H9 (cell line): ENCODE data around the gene CACNA1I. TPM values are rescaled to one million over a fixed set of nuclear protein-coding genes. Genes with fewer than 3 reads are reported as not detected.

Source experiments
- DNase-seq: peaks from one replicate; pipeline ENCODE4 v3.0.0-alpha.2; 2017
- H2AFZ ChIP-seq: one replicate; pipeline ENCODE4 v1.6.1; 2013; ENCODE audit warnings: mild to moderate bottlenecking, low read length, control low read depth, moderate library complexity
- H2AK5ac ChIP-seq: 2 replicates; pipeline ENCODE4 v1.6.1; 2013; ENCODE audit warnings: low read length, control low read depth, mixed read lengths; ENCODE audit not compliant: insufficient read length
- H2BK120ac ChIP-seq: one replicate; pipeline ENCODE4 v1.6.1; 2013; ENCODE audit warnings: low read depth, mild to moderate bottlenecking, low read length, control low read depth, inconsistent platforms; ENCODE audit not compliant: poor library complexity, severe bottlenecking
- H2BK12ac ChIP-seq: 2 replicates; pipeline ENCODE4 v1.6.1; 2013; ENCODE audit warnings: low read length, control low read depth, mixed read lengths, low read depth; ENCODE audit not compliant: insufficient read length
- H2BK15ac ChIP-seq: 2 replicates; pipeline ENCODE4 v1.6.1; 2013; ENCODE audit warnings: low read depth, low read length, control low read depth
- H2BK20ac ChIP-seq: one replicate; pipeline ENCODE4 v1.6.1; 2013; ENCODE audit warnings: low read depth, mild to moderate bottlenecking, low read length, control low read depth, inconsistent platforms; ENCODE audit not compliant: poor library complexity, severe bottlenecking
- H2BK5ac ChIP-seq: 2 replicates; pipeline ENCODE4 v1.6.1; 2013; ENCODE audit warnings: low read length, control low read depth, mixed read lengths; ENCODE audit not compliant: insufficient read length
- H3K14ac ChIP-seq: 2 replicates; pipeline ENCODE4 v1.6.1; 2013; ENCODE audit warnings: low read length, control low read depth; ENCODE audit not compliant: insufficient read depth
- H3K18ac ChIP-seq: 2 replicates; pipeline ENCODE4 v1.6.1; 2013; ENCODE audit warnings: low read depth, mild to moderate bottlenecking, mixed read lengths, low read length, control low read depth; ENCODE audit not compliant: insufficient read length
- H3K23ac ChIP-seq: 2 replicates; pipeline ENCODE4 v1.6.1; 2013; ENCODE audit warnings: low read length, control low read depth, mixed read lengths, low read depth; ENCODE audit not compliant: insufficient read length
- H3K23me2 ChIP-seq: 2 replicates; pipeline ENCODE4 v1.6.1; 2013; ENCODE audit warnings: low read depth, mild to moderate bottlenecking, mixed read lengths, low read length, control low read depth; ENCODE audit not compliant: insufficient read length, poor library complexity, severe bottlenecking
- H3K27ac ChIP-seq: 2 replicates; pipeline ENCODE4 v1.5.1; 2013; ENCODE audit warnings: low read length, control low read depth, mixed read lengths, low read depth; ENCODE audit not compliant: insufficient read length
- H3K27me3 ChIP-seq: 2 replicates; pipeline ENCODE4 v1.6.1; 2013; ENCODE audit warnings: low read length, control low read depth, inconsistent platforms; ENCODE audit not compliant: insufficient read depth
- H3K4ac ChIP-seq: 2 replicates; pipeline ENCODE4 v1.6.1; 2013; ENCODE audit warnings: low read depth, mild to moderate bottlenecking, control low read depth, inconsistent platforms, low read length, moderate library complexity
- H3K4me1 ChIP-seq: 2 replicates; pipeline ENCODE4 v1.6.1; 2013; ENCODE audit warnings: low read length, control low read depth, inconsistent platforms; ENCODE audit not compliant: insufficient read depth
- H3K4me2 ChIP-seq: 2 replicates; pipeline ENCODE4 v1.6.1; 2013; ENCODE audit warnings: low read length, control low read depth, mixed read lengths; ENCODE audit not compliant: insufficient read length, insufficient read depth
- H3K56ac ChIP-seq: 2 replicates; pipeline ENCODE4 v1.6.1; 2013; ENCODE audit warnings: low read depth, mild to moderate bottlenecking, mixed read lengths, low read length, control low read depth; ENCODE audit not compliant: insufficient read length
- H3K79me1 ChIP-seq: 2 replicates; pipeline ENCODE4 v1.6.1; 2013; ENCODE audit warnings: low read depth, mild to moderate bottlenecking, moderate library complexity, low read length, control low read depth, inconsistent platforms; ENCODE audit not compliant: insufficient read depth, poor library complexity, severe bottlenecking
- H3K79me2 ChIP-seq: 2 replicates; pipeline ENCODE4 v1.6.1; 2013; ENCODE audit warnings: low read length, control low read depth, inconsistent platforms; ENCODE audit not compliant: insufficient read depth
- H3K9ac ChIP-seq: 2 replicates; pipeline ENCODE4 v1.6.1; 2013; ENCODE audit warnings: low read length, control low read depth, mixed read lengths; ENCODE audit not compliant: insufficient read length; ENCODE audit errors: extremely low read depth
- H3K9me3 ChIP-seq: one replicate; pipeline ENCODE4 v1.6.1; 2013; ENCODE audit warnings: low read depth, low read length, inconsistent platforms; ENCODE audit not compliant: control insufficient read depth
- H3T11ph ChIP-seq: one replicate; pipeline ENCODE4 v1.6.1; 2013; ENCODE audit warnings: mild to moderate bottlenecking, low read length, control low read depth, inconsistent platforms
- H4K20me1 ChIP-seq: one replicate; pipeline ENCODE4 v1.6.1; 2013; ENCODE audit not compliant: control insufficient read depth, insufficient read length, insufficient read depth
- H4K5ac ChIP-seq: 2 replicates; pipeline ENCODE4 v1.6.1; 2013; ENCODE audit warnings: low read depth, mild to moderate bottlenecking, mixed read lengths, low read length, control low read depth; ENCODE audit not compliant: insufficient read length
- H4K8ac ChIP-seq: replicated peaks from 2 replicates; pipeline ENCODE4 v1.6.1; 2013; ENCODE audit warnings: low read length, control low read depth, mixed read lengths, low read depth; ENCODE audit not compliant: insufficient read length
- H4K91ac ChIP-seq: 2 replicates; pipeline ENCODE4 v1.6.1; 2013; ENCODE audit warnings: low read depth, mild to moderate bottlenecking, moderate library complexity, mixed read lengths, low read length, control low read depth; ENCODE audit not compliant: insufficient read length
- H3K27ac Mint-ChIP-seq, 3 experiments: 2 replicates in 2 of 3; 3 replicates in 1 of 3; pipeline ENCODE4 v1.8.0; 2020 to 2021; ENCODE audit warnings: mixed read lengths in 3 of 3, mild to moderate bottlenecking in 1 of 3, moderate library complexity in 1 of 3
- H3K27me3 Mint-ChIP-seq: 2 replicates; pipeline ENCODE4 v1.8.0; 2021; ENCODE audit warnings: low read depth, mild to moderate bottlenecking, moderate library complexity, mixed read lengths
- H3K36me3 Mint-ChIP-seq, 3 experiments: 2 replicates in 2 of 3; 3 replicates in 1 of 3; pipeline ENCODE4 v1.8.0; 2020 to 2021; ENCODE audit warnings: low read depth in 3 of 3, mixed read lengths in 3 of 3; ENCODE audit not compliant: insufficient read depth in 1 of 3
- H3K4me1 Mint-ChIP-seq, 2 experiments: 2 replicates each; pipeline ENCODE4 v1.8.0; 2020; ENCODE audit warnings: mixed read lengths in 2 of 2
- H3K4me3 Mint-ChIP-seq, 2 experiments: 2 replicates in 1 of 2; 3 replicates in 1 of 2; pipeline ENCODE4 v1.8.0; 2020 to 2021; ENCODE audit warnings: mild to moderate bottlenecking in 2 of 2, mixed read lengths in 2 of 2, moderate library complexity in 1 of 2
- H3K9me3 Mint-ChIP-seq, 2 experiments: 2 replicates in 1 of 2; 3 replicates in 1 of 2; pipeline ENCODE4 v1.8.0; 2020; ENCODE audit warnings: mild to moderate bottlenecking in 2 of 2, mixed read lengths in 2 of 2, moderate library complexity in 1 of 2
- WGBS: extraction: QIAGEN DNeasy Blood & Tissue Kit; methylation state at CpG from one replicate; pipeline ENCODE4 v1.1.7; 2013; ENCODE audit warnings: missing lambda C conversion rate, low lambda C conversion rate, mixed read lengths; ENCODE audit not compliant: insufficient read length; ENCODE audit errors: extremely low coverage; 5-methylcytosine and 5-hydroxymethylcytosine counted together
- total RNA-seq: library from RNA; stranded (reverse); gene quantifications from 2 replicates; pipeline ENCODE4 v1.2.1, GENCODE V29; 2021
- TF ChIP-seq, protein P1 (sequence below): fragments of 200-600 bp; sonication (generic); conservative IDR thresholded peaks from 3 replicates; pipeline ENCODE4 v1.8.0; 2021; ENCODE audit warnings: antibody characterized with exemption, mild to moderate bottlenecking

The CACNA1I gene
- total RNA-seq, 1 experiment from 2014 or later: 0.50 TPM

DNA sequence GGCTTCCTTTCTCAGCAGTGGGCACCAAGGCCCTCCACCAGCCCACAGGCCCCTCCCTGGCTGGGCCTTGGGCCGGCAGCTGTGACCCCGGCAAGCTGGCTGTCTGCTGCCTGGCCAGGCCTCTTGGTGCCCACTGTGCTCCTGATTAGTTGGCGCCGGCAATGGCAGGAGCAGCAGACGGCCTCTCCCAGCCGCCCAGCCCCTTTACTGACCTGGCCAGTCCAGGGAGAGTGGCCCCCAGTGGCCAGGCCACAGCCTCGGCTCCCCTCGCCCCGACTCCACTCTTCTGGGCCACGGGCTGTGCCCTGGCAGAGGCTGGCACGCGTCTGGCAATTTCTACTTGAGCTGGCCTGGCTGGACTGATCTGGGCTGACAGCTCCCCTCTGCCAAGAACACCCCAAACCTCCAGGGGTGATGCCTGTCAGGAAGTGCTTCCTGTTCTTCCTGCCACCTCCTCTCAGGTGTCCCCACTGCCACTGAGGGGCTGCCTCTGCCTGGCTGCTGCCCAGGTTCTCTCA is 58.1 kb downstream of the CACNA1I start:
- Histone ChIP-seq H3T11ph (no peak overlapping the region), H3K14ac (no peak overlapping the region; the same call in 1 of the 2 replicates), H3K4me2 (no peak overlapping the region), H3K79me2 (no peaks in the 10 kb centered on the region), H4K20me1 (no peaks in the 10 kb centered on the region), H2BK15ac (no peak overlapping the region), H2AK5ac (no peak overlapping the region), H2BK5ac (no peak overlapping the region), H3K23ac (no peak overlapping the region), H2BK20ac (no peak overlapping the region), H3K18ac (no peak overlapping the region), H3K9ac (no peak overlapping the region), H3K56ac (no peak overlapping the region), H2BK12ac (no peak overlapping the region), H4K5ac (no peak overlapping the region), H3K27me3 (no peaks in the 10 kb centered on the region), H2BK120ac (no peak overlapping the region), H3K9me3 (no peaks in the 10 kb centered on the region), H4K8ac (no peak overlapping the region), H3K79me1 (no peaks in the 10 kb centered on the region), H3K27ac (no peak overlapping the region), H3K23me2 (no peaks in the 10 kb centered on the region), H2AFZ (no peak overlapping the region), H3K4me1 (0 out of 2 replicates have a peak, but pooled peaks cover 5% of the 10 kb centered on the region), H3K4ac (no peak overlapping the region), H4K91ac (no peak overlapping the region)
- H3K4me3 Mint-ChIP-seq: no peak overlapping the region
- WGBS: no CpG with 5 or more reads among the region's 12 CpGs
- H3K4me1 Mint-ChIP-seq: peaks cover 19 to 42% of the 10 kb centered on the region in 2 experiments
- peaks cover 14% of the 10 kb centered on the region for H3K27me3 Mint-ChIP-seq
- H3K27ac Mint-ChIP-seq: no peak overlapping the region; a peak in 1 of 7 replicates
- H3K9me3 Mint-ChIP-seq: no peaks in the 10 kb centered on the region; a peak in 1 of 5 replicates
- no peak for DNase-seq
- TF ChIP-seq, protein P1, sequence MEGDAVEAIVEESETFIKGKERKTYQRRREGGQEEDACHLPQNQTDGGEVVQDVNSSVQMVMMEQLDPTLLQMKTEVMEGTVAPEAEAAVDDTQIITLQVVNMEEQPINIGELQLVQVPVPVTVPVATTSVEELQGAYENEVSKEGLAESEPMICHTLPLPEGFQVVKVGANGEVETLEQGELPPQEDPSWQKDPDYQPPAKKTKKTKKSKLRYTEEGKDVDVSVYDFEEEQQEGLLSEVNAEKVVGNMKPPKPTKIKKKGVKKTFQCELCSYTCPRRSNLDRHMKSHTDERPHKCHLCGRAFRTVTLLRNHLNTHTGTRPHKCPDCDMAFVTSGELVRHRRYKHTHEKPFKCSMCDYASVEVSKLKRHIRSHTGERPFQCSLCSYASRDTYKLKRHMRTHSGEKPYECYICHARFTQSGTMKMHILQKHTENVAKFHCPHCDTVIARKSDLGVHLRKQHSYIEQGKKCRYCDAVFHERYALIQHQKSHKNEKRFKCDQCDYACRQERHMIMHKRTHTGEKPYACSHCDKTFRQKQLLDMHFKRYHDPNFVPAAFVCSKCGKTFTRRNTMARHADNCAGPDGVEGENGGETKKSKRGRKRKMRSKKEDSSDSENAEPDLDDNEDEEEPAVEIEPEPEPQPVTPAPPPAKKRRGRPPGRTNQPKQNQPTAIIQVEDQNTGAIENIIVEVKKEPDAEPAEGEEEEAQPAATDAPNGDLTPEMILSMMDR: no peak
- H3K36me3 Mint-ChIP-seq: no peaks in the 10 kb centered on the region
